GM19351 (cell line): ENCODE results near the gene PRLR.
"Not testable (repeated sequence)": the region's sequence is repeated elsewhere in the genome, so short reads cannot be mapped to it uniquely, and the experiment has no call there.

Source experiments
- ATAC-seq: cut with Tn5 transposase; IDR thresholded peaks from one replicate; pipeline ENCODE4 v1.9.1; 2021; ENCODE audit warnings: mild to moderate bottlenecking, moderate library complexity; ENCODE audit not compliant: unreplicated experiment

The PRLR gene

GRCh38 chr5:35045280-35045679 lies 185.0 kb downstream of the PRLR start:
- ATAC-seq, result no peak

- no peak for ATAC-seq
These were observed 185.6 kb downstream of the PRLR start for GRCh38 chr5:35044649-35045048.

GRCh38 chr5:35042781-35043180 lies 187.5 kb downstream of the PRLR start:
- no peak for ATAC-seq

GRCh38 chr5:35041261-35041660 lies 189.0 kb downstream of the PRLR start:
- no peak for ATAC-seq

GRCh38 chr5:35038891-35039290 lies 191.4 kb downstream of the PRLR start:
- ATAC-seq, result no peak

GRCh38 chr5:35036536-35036935 lies 193.8 kb downstream of the PRLR start:
- ATAC-seq, result no peak

GRCh38 chr5:35035929-35036328 lies 194.4 kb downstream of the PRLR start:
- not testable (repeated sequence) for ATAC-seq

- ATAC-seq, result no peak
These were observed 195.0 kb downstream of the PRLR start for GRCh38 chr5:35035271-35035670.

- no peak for ATAC-seq
These were observed 197.9 kb downstream of the PRLR start for GRCh38 chr5:35032356-35032755.

GRCh38 chr5:35031276-35031675 lies 199.0 kb downstream of the PRLR start:
- ATAC-seq, result no peak

GRCh38 chr5:35030426-35031100 lies 199.7 kb downstream of the PRLR start:
- no peak for ATAC-seq

GRCh38 chr5:35029333-35029732 lies 201.0 kb downstream of the PRLR start:
- ATAC-seq, result no peak

GRCh38 chr5:35026941-35027340 lies 203.3 kb downstream of the PRLR start:
- no peak for ATAC-seq

GRCh38 chr5:35026280-35026840 lies 203.9 kb downstream of the PRLR start:
- no peak for ATAC-seq

- no peak for ATAC-seq
These were observed 205.3 kb downstream of the PRLR start for GRCh38 chr5:35024911-35025510.

GRCh38 chr5:35023391-35024178 lies 206.7 kb downstream of the PRLR start:
- ATAC-seq, result no peak

GRCh38 chr5:35016174-35017051 lies 213.9 kb downstream of the PRLR start:
- peak; percentile 63 for ATAC-seq

- ATAC-seq, result no peak
These were observed 215.2 kb downstream of the PRLR start for GRCh38 chr5:35015063-35015462.

- ATAC-seq, result no peak
These were observed 217.5 kb downstream of the PRLR start for GRCh38 chr5:35012796-35013195.

GRCh38 chr5:35012365-35012764 lies 217.9 kb downstream of the PRLR start:
- ATAC-seq, result no peak

GRCh38 chr5:35010676-35011075 lies 219.6 kb downstream of the PRLR start:
- ATAC-seq, result no peak
